8988T (cell line): ENCODE results near the gene CBY1.

ENCODE experiments used
- DNase-seq: peaks from one replicate; pipeline ENCODE4 v3.0.0; 2011

The CBY1 gene

DNA sequence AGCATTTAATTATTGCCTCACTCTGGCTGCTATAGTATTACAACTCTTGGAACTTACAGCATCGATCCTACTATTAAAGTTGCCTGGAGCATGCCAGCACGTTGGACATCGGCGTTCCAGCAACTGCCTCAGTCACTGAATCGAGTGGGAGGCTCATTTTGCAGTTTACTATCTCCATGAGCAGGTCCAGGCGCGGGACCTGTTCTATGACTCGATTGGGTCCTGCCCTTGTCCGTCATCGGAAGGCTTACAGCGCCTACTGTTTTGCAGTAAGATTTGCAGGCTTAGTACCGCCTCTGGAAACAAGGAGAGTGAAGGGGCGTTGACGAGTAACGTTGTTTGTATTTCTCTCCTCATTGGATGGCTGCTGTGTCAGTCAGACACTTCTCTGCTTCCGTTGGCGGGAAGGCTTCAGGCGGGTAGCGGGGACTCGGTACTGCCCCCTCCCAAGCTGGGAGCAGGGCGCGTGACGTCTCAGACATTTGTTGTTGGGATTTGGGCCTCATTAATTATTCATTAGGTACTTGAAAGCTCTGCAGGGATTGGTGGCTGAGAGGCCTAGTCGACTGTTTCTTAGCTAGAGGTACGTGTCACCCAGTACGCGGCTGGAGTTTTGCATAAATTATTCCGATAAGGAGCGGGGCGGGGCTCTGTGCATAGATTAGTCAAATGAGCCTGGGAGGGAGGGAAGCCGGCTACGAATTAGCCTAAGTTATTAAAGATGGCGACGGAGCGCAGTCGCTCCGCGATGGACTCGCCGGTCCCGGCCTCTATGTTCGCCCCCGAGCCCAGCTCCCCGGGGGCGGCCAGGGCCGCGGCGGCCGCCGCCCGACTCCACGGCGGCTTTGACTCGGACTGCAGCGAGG is 49.0 kb downstream of the CBY1 start, which contains the start of gene GTPBP1:
Gene GTPBP1 (plus strand): TSS at position 710 of the 866 bp plus-strand sequence. CDS start 12 bp downstream, at position 722.
- peak; percentile 71 for DNase-seq

- DNase-seq, result no peak
Observed at GRCh38 chr22:38706101-38706900, 49.9 kb downstream of the CBY1 start.

- DNase-seq, result no peak
Observed at GRCh38 chr22:38706901-38707195, 50.4 kb downstream of the CBY1 start.

GRCh38 chr22:38707346-38707745 is 50.9 kb downstream of the CBY1 start:
- DNase-seq, result no peak

- no peak for DNase-seq
Observed at GRCh38 chr22:38707984-38708383, 51.5 kb downstream of the CBY1 start.

DNA sequence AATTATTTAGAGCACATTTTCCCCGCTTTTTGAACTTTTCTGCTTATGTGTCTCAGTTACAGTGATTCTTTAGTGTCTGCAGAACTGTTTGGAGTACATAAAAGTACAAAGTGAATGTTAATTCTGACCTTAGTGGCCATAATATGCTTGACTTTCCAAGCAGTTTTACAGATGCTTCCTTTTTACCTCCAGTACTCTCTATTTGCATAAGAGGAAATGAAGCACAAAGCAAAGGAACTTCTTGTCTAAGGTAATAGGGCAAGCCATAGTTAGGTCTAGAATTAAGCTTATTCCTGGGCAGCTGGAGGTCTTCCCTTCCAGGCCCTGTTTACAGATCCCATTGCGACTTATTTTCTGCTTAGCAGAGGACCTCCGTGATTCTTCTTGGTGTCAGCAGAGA is 52.9 kb downstream of the CBY1 start:
- no peak for DNase-seq

DNA sequence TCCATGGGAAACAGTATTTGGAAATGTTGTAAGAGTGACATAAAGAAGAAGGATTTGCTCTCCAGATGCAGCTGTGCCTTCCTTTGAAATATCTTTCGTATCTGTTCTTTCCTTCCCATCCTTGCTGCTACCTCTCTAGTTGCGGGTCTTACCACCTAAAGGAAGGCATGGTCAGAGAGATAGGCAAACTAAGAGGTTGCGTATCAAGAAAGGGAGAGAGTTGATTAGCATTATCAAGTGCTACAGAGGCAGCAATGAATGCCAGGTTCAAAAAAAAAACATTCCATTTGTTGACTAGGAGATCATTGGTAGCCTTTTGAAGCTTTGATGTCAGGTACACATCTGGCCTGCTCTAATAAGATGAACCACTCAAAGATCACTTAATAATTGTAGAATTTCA is 53.9 kb downstream of the CBY1 start:
- DNase-seq, result no peak

- no peak for DNase-seq
Observed at GRCh38 chr22:38710866-38711265, 54.4 kb downstream of the CBY1 start.

DNA sequence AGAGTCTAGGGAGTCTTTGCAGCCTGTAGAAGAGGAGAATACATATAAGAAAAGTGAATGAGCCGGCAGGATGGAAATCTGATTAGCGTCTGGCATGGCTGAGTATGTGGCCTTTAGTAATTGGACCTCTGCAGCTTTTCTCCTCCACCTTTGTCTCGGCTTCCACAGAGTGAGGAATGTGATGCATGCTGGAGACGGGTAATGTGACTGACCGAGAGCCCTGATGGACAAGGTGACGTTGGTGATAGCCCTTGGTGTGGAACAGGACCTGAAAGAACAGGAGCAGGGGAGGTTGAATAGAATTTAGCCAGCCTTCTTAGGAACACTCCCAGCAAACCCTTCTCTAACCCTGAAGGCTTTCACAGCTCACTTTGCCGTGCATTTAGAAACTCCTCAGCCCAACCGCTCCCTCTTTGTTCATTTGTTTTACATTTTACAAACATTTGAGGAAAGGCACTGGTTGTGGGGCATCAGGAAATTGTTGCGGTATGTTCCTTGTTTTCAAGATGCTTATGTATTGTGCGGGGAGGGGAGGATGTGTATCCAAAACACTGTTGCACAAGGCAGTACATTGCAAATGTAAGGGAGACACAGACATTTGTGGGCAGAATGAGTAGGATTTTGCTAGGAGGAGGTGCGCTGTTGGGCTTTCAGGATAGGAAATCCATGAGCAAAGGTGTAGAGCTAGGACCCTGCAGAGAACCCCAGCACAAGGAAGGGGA is 56.2 kb downstream of the CBY1 start:
- DNase-seq, result no peak

- DNase-seq, result no peak
Observed at GRCh38 chr22:38713921-38714320, 57.5 kb downstream of the CBY1 start.

GRCh38 chr22:38715176-38715764 is 58.8 kb downstream of the CBY1 start:
- no peak for DNase-seq

DNA sequence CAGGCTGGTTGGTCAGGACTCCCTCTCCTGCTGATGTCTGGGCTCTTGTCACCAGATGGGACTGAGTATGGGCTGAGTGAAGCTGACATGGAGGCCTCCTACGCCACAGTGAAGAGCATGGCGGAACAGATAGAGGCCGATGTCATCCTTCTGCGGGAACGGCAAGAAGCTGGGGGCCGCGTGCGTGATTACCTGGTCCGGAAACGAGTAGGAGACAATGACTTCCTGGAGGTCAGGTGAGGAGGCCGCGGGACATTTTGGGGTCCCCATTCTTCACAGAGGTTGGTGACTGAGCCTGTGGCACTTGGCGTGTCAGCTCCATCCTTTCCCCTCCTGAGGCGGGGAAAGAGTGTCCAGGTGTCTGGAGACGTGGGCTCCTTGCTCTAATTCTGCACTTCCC is 59.4 kb downstream of the CBY1 start:
- no peak for DNase-seq

- no peak for DNase-seq
Observed at GRCh38 chr22:38716271-38716670, 59.8 kb downstream of the CBY1 start.

GRCh38 chr22:38716826-38717225 is 60.4 kb downstream of the CBY1 start:
- DNase-seq, result no peak

GRCh38 chr22:38717244-38717643 is 60.8 kb downstream of the CBY1 start:
- DNase-seq, result no peak

GRCh38 chr22:38718414-38718813 is 62.0 kb downstream of the CBY1 start:
- DNase-seq, result no peak

DNA sequence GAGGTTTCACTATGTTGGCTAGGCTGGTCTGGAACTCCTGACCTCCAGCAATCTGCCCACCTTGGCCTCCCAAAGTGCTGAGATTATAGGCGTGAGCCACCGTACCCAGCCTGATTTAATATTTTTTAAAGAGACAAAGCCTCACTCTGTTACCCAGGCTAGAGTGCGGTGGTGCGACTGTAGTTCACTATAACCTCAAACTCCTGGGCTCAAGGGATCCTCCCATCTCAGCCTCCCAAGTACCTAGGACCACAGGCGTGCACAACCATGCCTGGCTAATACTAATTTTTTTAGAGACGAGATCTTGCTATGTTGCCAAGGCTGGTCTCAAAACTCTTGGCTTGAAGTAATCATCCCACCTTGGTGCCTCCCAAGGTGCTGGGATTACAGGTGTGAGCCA is 62.8 kb downstream of the CBY1 start:
- no peak for DNase-seq

GRCh38 chr22:38720350-38720749 is 63.9 kb downstream of the CBY1 start:
- no peak for DNase-seq

GRCh38 chr22:38721551-38721950 is 65.1 kb downstream of the CBY1 start:
- no peak for DNase-seq
